HG02623 (cell line): ENCODE results near the gene UBAC2.

Source experiments
- ATAC-seq: cut with Tn5 transposase; IDR thresholded peaks from one replicate; pipeline ENCODE4 v1.9.1; 2021; ENCODE audit warnings: moderate library complexity; ENCODE audit not compliant: unreplicated experiment

The UBAC2 gene

GRCh38 chr13:99266827-99267226 is 66.2 kb downstream of the UBAC2 start:
- ATAC-seq, result no peak

- ATAC-seq, result no peak
Measured at GRCh38 chr13:99267927-99268326, 67.3 kb downstream of the UBAC2 start.

- no peak for ATAC-seq
Measured at GRCh38 chr13:99268822-99269221, 68.2 kb downstream of the UBAC2 start.

- ATAC-seq, result no peak
Measured at GRCh38 chr13:99269627-99270241, 69.1 kb downstream of the UBAC2 start.

GRCh38 chr13:99270518-99270917 is 69.9 kb downstream of the UBAC2 start:
- ATAC-seq, result no peak

- ATAC-seq, result no peak
Measured at GRCh38 chr13:99271249-99271648, 70.6 kb downstream of the UBAC2 start.

- ATAC-seq, result no peak
Measured at GRCh38 chr13:99272481-99272880, 71.8 kb downstream of the UBAC2 start.

GRCh38 chr13:99273128-99273527 is 72.5 kb downstream of the UBAC2 start:
- no peak for ATAC-seq

GRCh38 chr13:99275093-99275469 is 74.4 kb downstream of the UBAC2 start:
- ATAC-seq, result no peak

GRCh38 chr13:99276706-99277105 is 76.1 kb downstream of the UBAC2 start:
- no peak for ATAC-seq

- ATAC-seq, result no peak
Measured at GRCh38 chr13:99277629-99278028, 77.0 kb downstream of the UBAC2 start.

GRCh38 chr13:99278200-99278599 is 77.5 kb downstream of the UBAC2 start:
- ATAC-seq, result no peak

- ATAC-seq, result no peak
Measured at GRCh38 chr13:99278843-99279242, 78.2 kb downstream of the UBAC2 start.

- no peak for ATAC-seq
Measured at GRCh38 chr13:99279637-99280036, 79.0 kb downstream of the UBAC2 start.

GRCh38 chr13:99280166-99280565 is 79.5 kb downstream of the UBAC2 start:
- ATAC-seq, result no peak

- ATAC-seq, result peak; percentile 64
Measured at GRCh38 chr13:99281811-99282263, 81.2 kb downstream of the UBAC2 start.

GRCh38 chr13:99282264-99283231 is 81.9 kb downstream of the UBAC2 start:
- peak; percentile 66 for ATAC-seq

- ATAC-seq, result no peak
Measured at GRCh38 chr13:99285432-99286182, 85.0 kb downstream of the UBAC2 start.

GRCh38 chr13:99287551-99287950 is 86.9 kb downstream of the UBAC2 start:
- no peak for ATAC-seq

GRCh38 chr13:99288089-99288488 is 87.4 kb downstream of the UBAC2 start:
- peak; percentile 87 for ATAC-seq

GRCh38 chr13:99289271-99289670 is 88.6 kb downstream of the UBAC2 start:
- no peak for ATAC-seq
